ENCODE data around the gene TTLL10. TPM values are rescaled to one million over a fixed set of nuclear protein-coding genes. Genes with fewer than 3 reads are reported as not detected.

Gene TTLL10
- polyA plus RNA-seq, 1 donor (not counting 4 experiments of a cell fraction or from before 2014, with no cell fraction given) = not detected

GRCh38 chr1:1236176-1236763 lies 62.6 kb downstream of the TTLL10 start:
- H3K9ac ChIP-seq (ENCODE audit: control insufficient read depth, extremely low read depth, insufficient read depth, low read length) = no peak overlapping the region
- peaks cover 20% of the 10 kb centered on the region for H3K79me2 ChIP-seq (ENCODE audit: control insufficient read depth, insufficient read depth, low read length)
- H3K4me2 ChIP-seq (ENCODE audit: control insufficient read depth, extremely low read depth, insufficient read depth, low read depth, low read length) = no peak overlapping the region
- peaks cover 15% of the 10 kb centered on the region for H3K4me1 ChIP-seq (ENCODE audit: control insufficient read depth, extremely low read depth, insufficient read depth, low read length)
- no peak overlapping the region for H3K4me3 ChIP-seq (ENCODE audit: control insufficient read depth in 2 of 3, extremely low read depth in 1 of 3, insufficient read depth in 2 of 3, low read depth in 1 of 3, low read length in 3 of 3)
- no peak overlapping the region for H2AFZ ChIP-seq (ENCODE audit: control insufficient read depth, low read length)
- no peak for FAIRE-seq
- H3K27me3 ChIP-seq (ENCODE audit: control insufficient read depth, extremely low read depth, insufficient read depth, low read length) = peaks cover 6% of the 10 kb centered on the region
- H3K27ac ChIP-seq (ENCODE audit: control insufficient read depth, insufficient read depth, low read length) = no peak overlapping the region
- H3K9me3 ChIP-seq (ENCODE audit: control insufficient read depth, low read depth, low read length) = peaks cover 4% of the 10 kb centered on the region
- no peak for TF ChIP-seq EZH2 (IDR thresholded peaks at IDR 0.05; ENCODE audit: low read length)
- no peak for TF ChIP-seq CTCF (optimal IDR thresholded peaks at IDR 0.05 in 1 of 3, IDR thresholded peaks at IDR 0.05 in 1 of 3, conservative IDR thresholded peaks at IDR 0.05 in 1 of 3; ENCODE audit: extremely low read depth in 1 of 3, insufficient read depth in 2 of 3, low read length in 3 of 3)
- no peak for DNase-seq (ENCODE audit: low read depth, low spot score)
- dilution Hi-C loops (cut with MboI; ENCODE audit: extremely low pct_ligation_motif_present, low sequenced_read_pairs) = no loop called here
- H3K36me3 ChIP-seq (ENCODE audit: control insufficient read depth in 2 of 2, extremely low read depth in 1 of 2, insufficient read depth in 2 of 2, low read length in 2 of 2) = peaks cover 0 to 3% of the 10 kb centered on the region in 2 experiments
- no peaks in the 10 kb centered on the region for H4K20me1 ChIP-seq (ENCODE audit: control insufficient read depth, extremely low read depth, insufficient read depth, low read length)
- no peaks in the 10 kb centered on the region for H3K9me1 ChIP-seq (ENCODE audit: control insufficient read depth, extremely low read depth, insufficient read depth, low read length)

DNA sequence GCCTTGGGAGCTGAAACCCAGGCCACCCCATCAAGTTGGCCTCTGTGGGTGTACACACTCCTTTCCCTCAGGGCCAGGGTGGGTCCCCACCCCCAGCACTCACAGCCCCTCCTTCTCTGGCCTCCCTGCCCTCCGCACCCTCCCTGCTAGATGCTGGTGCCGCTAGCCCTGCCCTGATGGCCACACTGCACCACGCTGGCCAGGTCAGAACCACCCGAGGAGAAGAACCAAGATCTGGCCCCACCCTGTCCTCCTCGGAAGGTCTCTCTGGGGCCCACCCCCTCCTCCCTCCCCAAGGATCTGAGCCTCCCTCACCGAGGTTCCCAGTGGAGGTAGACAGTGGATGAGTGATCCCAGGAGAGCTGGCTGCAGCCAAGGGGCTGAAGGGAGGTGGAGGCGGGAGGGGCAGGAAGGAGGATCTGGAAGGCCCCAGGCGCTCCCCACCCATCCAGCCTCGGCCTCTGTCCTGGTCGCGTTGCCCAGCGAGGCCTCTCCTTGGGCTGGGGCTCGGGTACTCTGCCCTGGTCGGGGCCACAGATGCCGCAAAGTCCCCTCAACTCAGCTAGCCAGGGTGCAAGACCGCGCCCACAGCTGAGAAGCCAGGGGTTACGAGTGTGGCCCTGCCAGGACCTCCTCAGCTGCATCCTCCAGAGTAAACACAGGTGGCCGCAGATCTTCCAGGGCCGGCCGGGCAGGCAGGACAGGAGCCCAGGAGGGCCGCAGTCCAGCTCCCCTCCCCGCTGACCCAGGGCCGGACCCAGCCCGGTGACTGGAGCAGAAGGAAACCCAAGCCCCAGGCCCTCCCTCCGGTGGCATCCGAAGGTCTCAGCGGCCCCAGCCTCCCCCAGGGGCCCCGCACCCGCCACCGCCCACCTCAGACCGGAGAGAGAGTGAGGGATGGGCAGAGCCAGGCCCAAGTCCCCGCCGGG lies 63.5 kb downstream of the TTLL10 start:
- peaks cover 4% of the 10 kb centered on the region for H3K9me3 ChIP-seq (ENCODE audit: control insufficient read depth, low read depth, low read length)
- no peaks in the 10 kb centered on the region for H3K9me1 ChIP-seq (ENCODE audit: control insufficient read depth, extremely low read depth, insufficient read depth, low read length)
- no peaks in the 10 kb centered on the region for H4K20me1 ChIP-seq (ENCODE audit: control insufficient read depth, extremely low read depth, insufficient read depth, low read length)
- FAIRE-seq (no peak), DNase-seq (ENCODE audit: low read depth, low spot score) (no peak)
- peaks cover 6% of the 10 kb centered on the region for H3K27me3 ChIP-seq (ENCODE audit: control insufficient read depth, extremely low read depth, insufficient read depth, low read length)
- peak overlapping the region; percentile 50 for H3K9ac ChIP-seq (ENCODE audit: control insufficient read depth, extremely low read depth, insufficient read depth, low read length)
- H3K27ac ChIP-seq (ENCODE audit: control insufficient read depth, insufficient read depth, low read length) = no peak overlapping the region
- TF ChIP-seq EZH2 (IDR thresholded peaks at IDR 0.05; ENCODE audit: low read length) (no peak), CTCF (optimal IDR thresholded peaks at IDR 0.05 in 1 of 3, IDR thresholded peaks at IDR 0.05 in 1 of 3, conservative IDR thresholded peaks at IDR 0.05 in 1 of 3; ENCODE audit: extremely low read depth in 1 of 3, insufficient read depth in 2 of 3, low read length in 3 of 3) (no peak)
- H2AFZ ChIP-seq (ENCODE audit: control insufficient read depth, low read length) = no peak overlapping the region
- H3K4me3 ChIP-seq (ENCODE audit: control insufficient read depth in 2 of 3, extremely low read depth in 1 of 3, insufficient read depth in 2 of 3, low read depth in 1 of 3, low read length in 3 of 3) = no peak overlapping the region
- H3K79me2 ChIP-seq (ENCODE audit: control insufficient read depth, insufficient read depth, low read length) = peaks cover 17% of the 10 kb centered on the region
- H3K4me1 ChIP-seq (ENCODE audit: control insufficient read depth, extremely low read depth, insufficient read depth, low read length) = peaks cover 15% of the 10 kb centered on the region
- dilution Hi-C loops (cut with MboI; ENCODE audit: extremely low pct_ligation_motif_present, low sequenced_read_pairs) = no loop called here
- H3K36me3 ChIP-seq (ENCODE audit: control insufficient read depth in 2 of 2, extremely low read depth in 1 of 2, insufficient read depth in 2 of 2, low read length in 2 of 2) = peaks cover 0 to 3% of the 10 kb centered on the region in 2 experiments
- no peak overlapping the region for H3K4me2 ChIP-seq (ENCODE audit: control insufficient read depth, extremely low read depth, insufficient read depth, low read depth, low read length)

Data from keratinocyte (primary cell).